ENCODE data around the gene DPM3.
"Not testable (repeated sequence)": the region's sequence is repeated elsewhere in the genome, so short reads cannot be mapped to it uniquely, and the experiment has no call there.

Gene DPM3, protein sequence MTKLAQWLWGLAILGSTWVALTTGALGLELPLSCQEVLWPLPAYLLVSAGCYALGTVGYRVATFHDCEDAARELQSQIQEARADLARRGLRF

DNA sequence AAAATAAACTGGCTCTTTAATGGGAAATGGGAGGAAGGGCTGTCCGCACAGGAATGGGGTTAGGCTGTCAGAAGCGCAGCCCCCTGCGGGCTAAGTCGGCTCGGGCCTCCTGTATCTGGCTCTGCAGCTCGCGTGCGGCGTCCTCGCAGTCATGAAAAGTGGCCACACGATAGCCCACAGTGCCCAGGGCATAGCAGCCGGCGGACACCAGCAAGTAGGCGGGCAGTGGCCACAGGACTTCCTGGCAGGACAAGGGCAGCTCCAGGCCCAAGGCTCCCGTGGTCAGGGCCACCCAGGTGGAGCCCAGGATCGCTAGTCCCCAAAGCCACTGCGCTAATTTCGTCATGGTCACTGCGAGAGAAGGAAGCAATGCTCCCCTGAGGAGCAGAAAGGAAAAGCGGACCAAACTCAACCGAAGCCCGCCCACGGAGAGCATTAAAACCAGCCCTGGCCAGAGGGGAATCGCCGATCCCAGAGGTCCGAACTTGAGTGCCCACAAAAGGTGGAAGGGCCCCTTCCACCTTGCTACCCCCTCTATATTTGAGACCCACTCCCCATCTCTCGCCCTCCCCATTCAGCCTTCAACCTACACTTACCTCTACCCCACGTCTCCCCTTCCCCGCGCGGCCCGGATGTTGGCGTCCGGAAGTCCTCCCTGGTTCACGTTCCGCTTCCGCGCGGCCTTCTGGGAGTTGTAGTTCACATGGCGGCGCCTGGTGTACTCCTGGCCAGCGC lies at the start of gene DPM3:
DPM3 (minus strand) TSS at position 637 of the 735 bp plus-strand sequence; CDS start at position 346, 291 bp downstream.
- peak; percentile 91 for DNase-seq

DNA sequence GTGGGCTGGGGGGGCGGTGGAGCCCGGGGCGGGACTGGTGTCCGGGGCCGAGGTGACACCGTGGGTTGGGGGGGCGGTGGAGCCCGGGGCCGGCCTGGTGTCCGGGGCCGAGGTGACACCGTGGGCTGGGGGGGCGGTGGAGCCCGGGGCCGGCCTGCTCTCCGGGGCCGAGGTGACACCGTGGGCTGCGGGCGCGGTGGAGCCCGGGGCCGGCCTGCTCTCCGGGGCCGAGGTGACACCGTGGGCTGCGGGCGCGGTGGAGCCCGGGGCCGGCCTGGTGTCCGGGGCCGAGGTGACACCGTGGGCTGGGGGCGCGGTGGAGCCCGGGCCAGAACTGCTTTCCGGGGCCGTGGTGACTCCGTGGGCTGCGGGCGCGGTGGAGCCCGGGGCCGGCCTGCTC lies 49.6 kb upstream of the DPM3 start:
- not testable (repeated sequence) for DNase-seq

DNA sequence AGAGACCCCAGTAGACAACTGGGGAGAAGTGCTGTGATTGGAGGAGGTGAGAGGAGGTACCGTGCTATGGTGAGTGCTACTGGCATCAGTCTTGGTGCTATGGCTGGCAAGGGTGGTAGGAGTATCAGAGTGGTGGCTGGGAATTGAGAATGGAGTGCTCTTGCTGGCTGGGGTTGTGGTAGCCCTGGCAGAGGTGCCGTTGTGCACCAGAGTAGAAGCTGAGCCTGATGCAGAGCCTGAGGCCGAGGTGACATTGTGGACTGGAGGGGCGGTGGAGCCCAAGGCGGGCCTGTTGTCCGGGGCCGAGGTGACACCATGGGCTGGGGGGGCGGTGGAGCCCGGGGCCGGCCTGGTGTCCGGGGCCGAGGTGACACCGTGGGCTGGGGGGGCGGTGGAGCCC lies 47.9 kb upstream of the DPM3 start:
- DNase-seq: no peak

DNA sequence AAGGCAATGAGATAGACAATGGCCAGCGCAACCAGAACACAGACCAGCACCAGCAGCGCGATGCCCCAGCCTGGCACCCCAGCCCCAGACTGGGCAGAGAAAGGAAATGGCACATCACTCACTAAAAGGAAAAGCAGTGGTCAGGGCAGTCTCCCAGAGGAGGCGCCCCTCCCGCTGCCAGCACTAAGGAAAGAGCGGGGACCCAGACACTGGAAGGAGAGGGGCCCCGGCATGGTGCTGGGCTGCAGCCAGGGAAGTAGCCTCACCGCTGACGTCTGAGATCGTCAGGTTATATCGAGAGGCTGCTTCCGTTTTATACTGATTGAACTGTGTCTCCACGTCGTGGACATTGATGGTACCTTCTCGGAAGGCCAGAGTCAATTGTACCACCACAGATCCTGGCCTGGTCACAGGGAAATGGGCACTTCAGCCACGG lies 47.1 kb upstream of the DPM3 start:
- DNase-seq: no peak

DNA sequence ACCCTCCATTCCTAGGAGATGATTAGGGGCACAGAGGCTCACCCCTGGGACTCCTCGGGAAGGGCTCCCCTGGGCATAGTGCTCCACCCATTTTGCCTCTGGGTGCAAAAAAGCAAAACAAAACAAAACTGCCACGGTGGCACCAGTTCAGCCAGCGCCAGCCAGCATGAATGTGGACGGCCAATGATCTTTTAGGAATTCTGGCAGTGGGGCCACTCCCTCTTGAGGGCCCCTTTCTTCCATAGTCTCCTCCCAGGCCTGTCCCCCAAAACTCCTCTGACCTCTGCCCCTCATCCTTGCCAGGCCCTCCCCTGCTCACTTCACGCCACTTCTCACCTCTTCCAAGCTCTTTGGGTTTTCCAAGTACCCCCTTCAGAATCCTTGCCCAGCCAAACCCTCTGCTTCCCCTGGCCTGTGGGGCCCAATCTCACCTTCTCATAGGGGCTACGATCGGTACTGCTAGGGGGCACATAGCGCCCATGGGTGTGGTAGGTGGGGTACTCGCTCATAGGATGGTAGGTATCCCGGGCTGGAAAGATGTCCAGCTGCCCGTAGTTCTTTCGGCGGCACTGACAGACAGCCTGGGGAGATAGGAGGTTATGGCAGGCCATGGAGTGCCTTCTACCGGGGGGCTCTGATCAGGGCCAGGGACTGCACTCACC lies 46.6 kb upstream of the DPM3 start:
- no peak for DNase-seq

DNA sequence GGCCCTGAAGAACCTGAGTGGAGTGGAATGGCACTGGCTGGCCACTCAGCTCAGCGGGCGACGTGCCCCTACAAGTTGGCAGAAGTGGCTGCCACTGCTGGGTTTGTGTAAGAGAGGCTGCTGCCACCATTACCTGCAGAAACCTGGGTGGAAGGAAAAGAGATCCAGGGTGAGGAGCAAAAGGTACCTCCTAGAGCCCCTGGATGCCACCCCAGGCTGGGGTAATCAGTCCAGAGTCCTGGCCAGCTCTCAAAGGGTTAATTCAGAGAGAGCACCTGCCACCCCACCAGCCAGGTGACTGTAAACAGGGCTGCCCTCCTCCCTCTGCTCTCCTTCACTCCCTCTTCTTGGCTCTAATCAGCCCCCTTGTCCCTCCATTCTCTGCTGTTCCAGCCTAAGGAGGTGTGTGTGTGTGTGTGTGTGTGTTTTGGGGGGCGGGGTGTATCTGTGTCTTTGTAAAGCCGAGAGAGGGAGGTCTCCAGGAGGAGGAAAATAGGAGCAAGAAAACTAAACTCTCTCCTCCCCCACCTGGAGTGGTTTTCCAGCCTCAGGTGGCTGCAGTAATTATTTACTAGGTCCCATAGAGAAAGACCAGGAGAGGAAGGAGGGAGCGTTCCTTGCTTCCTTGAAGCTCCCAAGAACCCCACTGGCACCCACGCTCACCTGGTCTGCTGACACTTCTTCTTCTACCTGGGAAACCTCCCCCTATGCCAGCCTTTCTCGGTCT lies 45.9 kb upstream of the DPM3 start:
- no peak for DNase-seq

DNA sequence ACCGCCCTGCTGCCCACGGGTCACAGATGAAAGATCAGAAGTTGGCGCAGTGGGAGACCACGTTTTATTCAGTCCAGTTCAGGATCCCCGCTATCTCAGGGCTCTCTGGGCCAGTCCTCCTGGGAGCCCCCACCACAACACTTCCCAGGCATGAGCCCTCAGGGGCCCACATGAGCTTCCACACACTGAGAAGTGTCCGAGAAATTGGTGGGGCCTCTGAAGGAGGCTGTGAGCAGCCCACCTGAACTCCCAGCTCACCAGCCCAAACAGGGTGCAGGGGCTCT lies 45.4 kb upstream of the DPM3 start:
- DNase-seq: no peak

DNA sequence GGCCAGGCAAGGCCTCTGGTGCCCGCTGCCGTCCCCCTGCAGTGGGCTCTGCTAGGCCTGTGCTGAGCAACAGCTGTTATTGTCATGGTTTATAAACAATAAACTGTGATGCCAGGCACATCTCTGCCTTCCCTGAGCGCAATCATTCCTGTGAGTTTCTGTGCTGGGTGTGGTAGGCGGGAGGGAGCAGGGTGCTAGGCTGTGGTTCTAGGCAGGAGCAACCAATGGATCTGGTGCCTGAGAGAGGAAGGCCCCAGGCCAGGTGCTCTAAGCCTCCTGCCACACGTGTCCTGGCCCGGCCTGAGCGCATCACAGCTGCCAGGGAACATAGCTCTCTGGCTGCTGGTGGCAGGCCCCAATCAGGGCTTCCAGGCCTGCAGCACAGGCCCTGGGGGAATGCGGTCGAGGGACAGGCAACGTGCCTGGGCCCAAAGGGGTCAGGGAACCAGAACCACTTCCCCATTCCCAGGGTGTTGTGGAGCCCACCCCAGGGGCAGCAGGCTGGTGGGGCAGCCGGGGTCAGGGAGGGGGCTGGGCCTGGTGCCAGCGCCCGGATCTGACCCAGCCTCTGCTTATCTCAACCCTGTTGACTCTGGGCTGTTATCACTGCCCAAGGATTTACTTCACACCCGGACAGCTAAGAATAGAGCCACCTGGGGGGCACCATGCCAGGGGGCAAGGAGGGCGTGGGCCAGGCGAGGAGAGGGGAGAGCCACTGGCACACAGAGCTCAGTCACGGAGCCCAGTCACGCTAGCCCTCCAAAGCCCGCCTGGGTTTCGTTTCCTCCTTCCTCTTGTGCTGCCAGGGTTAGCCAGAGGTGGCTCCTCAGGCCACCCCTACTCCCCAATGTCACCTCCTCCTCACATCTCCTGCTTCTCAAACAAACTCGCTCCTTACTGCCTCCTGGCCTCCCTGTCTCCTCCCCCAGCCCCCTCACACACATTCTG lies 44.8 kb upstream of the DPM3 start:
- no peak for DNase-seq

DNA sequence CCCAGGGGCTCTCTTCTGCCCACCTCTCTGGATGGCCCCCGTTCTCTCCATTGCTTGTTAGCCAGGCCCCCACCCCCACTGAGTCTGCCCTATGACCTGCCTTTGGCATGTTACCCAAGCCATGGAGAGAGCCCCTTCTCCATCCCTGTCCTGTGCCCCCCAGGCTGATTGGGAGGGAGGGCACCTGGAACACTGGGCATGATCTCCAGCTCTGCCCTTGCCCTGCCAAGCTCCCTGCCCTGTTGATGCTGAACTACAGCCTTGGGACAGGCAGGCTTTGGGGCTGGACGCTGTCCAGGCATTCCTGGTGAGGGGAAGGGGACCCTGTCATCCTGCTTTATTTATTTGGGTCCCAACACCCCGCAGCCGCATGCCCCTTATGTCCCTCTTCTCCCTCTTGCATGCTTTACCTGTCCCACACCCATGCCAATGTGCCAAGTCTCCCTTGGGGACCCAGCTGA lies 44.0 kb upstream of the DPM3 start:
- DNase-seq: no peak

DNA sequence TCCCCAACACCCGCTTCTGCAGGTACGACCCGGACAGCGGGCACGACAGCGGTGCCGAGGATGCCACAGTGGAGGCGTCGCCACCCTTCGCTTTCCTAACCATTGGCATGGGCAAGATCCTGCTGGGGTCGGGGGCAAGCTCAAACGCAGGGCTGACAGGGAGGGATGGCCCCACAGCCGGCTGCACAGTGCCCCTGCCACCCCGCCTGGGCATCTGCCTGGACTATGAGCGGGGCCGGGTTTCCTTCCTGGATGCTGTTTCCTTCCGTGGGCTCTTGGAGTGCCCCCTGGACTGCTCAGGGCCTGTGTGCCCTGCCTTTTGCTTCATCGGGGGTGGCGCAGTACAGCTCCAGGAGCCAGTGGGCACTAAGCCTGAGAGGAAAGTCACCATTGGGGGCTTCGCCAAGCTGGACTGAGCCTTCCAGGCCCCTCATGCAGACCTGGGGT lies 43.5 kb upstream of the DPM3 start:
- no peak for DNase-seq

DNA sequence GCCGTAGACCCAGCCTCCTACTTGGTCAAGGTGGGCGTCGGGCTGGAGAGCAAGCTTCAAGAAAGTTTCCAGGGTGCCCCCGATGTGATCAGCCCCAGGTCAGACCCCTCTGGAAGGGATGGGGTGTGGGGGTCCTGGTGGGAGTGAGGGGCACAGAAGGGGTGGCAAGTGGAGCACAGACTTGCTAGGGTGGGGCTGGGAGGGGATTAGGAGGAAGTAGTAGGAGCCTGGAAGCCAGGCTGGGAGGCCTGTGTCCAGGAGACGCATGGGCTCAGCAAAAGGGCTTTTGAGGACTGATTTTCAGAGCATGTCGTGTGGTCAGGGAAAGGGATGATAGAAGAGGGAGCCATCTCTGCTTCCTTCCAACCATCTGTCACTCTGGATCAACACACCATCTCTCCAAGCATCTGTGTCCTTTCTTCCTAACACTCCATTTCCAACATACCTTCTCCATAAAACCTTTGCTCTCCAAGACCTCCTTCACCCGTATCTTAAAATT lies 41.8 kb upstream of the DPM3 start:
- DNase-seq: no peak

DNA sequence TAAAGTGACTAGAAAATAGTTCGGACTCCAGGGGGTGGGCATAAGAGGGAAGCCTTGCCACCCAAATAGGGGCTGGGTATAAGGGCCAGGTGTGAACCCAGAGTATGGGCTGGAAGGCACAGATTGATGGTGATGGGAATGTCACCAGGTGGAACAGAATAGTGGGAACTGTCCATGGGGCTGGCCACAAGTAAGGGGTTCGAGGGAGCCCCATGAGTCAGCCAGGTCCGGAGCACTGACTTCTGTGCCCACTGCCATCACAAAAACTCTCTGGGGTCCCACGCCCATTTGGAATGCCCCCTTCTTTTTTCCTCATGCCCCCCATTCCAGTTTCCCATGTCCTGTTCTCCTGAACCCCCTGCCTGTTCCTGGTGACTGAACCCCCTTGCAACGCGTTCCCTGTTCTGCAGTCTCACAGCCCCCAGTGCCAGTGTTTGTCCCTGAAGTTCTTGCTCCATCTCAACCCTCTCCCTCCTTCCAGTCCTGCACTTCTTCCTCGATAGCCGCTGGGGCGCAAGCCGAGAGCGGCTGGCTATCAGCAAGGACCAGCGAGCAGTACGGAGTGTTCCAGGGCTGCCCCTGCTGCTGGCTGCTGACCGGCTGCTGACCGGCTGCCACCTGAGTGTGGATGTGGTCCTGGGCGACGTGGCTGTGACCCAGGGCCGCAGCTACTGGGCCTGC lies 41.2 kb upstream of the DPM3 start:
- no peak for DNase-seq

DNA sequence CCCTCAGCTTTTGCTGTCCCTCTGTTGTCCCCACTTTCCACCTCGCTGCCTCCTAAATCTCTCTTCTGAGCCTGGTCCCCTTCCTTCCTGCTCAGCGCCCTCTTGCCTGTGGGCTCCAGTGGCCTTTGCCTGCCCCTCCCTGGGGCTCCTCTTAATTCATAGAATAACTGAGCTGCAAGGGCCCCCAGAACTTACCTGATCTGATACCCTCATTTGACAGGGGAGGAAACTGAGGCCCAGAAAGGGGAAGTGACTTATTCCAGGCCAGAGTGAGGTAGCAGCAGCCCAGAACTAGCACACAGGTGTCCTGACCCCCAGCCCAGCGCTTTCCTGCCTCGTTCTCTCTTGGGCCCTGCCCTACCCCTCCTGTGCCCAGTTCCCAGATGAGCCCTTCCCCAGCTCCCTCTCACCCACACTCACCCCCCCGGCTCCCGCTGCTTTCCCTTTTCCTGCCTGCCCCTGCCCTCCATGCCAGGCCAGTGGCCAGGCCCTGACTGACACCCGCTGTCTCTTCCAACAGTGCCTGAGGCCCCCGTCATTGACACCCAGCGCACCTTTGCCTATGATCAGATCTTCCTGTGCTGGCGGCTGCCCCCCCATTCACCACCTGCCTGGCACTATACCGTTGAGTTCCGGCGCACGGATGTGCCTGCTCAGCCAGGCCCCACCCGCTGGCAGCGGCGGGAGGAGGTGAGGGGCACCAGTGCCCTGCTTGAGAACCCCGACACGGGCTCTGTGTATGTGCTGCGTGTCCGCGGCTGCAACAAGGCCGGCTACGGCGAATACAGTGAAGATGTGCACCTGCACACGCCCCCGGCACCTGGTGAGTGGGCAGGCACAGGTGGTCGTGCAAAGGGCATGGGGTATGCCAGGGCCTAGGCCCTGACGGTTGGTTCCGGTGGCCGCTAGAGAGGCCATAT lies 39.0 kb upstream of the DPM3 start:
- no peak for DNase-seq

DNA sequence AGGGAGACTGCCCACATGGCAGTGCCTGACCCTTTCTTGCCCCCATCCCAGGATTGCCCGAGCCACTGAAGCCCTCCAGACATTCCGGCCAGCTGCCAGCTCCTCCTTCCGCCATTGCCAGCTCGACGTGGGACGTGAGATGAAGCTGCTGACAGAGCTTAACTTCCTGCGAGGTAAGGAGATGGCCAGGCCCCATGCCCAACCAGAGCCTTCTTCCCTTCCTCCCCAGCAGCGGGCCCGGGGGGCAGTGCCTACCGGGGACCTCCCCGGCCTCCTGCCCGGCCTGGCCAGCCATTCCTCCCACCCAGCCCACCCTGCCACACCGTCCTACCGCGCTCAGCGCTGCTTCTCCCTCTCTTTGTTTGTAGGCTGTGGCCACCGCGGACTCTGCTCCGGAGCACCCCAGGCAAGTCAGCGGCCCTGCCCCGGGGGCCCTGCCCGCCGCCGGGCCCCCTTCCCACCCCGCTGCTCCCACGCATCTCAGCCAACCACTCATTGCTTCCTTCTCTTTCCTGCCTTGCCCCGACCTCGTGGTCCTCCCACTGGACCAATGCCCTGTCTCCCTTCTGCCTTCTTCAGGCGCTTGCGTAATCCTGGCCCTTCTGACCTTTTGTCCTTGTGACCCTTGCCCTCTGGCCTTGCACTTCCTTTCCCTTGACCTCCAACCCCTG lies 38.2 kb upstream of the DPM3 start:
- DNase-seq: no peak

DNA sequence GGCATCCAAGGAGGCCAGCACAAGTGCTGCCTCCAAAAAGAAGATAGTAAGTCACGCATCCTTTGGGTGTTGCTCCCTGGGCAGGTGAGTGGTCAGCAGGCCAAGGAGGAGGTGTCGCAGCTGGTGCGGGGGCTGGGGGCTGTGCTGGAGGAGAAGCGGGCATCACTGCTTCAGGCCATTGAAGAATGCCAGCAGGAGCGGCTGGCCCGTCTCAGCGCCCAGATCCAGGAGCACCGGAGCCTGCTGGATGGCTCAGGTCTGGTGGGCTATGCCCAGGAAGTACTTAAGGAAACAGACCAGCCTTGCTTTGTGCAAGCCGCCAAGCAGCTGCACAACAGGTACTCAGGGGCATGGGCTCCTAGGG lies 37.6 kb upstream of the DPM3 start:
- DNase-seq: no peak

DNA sequence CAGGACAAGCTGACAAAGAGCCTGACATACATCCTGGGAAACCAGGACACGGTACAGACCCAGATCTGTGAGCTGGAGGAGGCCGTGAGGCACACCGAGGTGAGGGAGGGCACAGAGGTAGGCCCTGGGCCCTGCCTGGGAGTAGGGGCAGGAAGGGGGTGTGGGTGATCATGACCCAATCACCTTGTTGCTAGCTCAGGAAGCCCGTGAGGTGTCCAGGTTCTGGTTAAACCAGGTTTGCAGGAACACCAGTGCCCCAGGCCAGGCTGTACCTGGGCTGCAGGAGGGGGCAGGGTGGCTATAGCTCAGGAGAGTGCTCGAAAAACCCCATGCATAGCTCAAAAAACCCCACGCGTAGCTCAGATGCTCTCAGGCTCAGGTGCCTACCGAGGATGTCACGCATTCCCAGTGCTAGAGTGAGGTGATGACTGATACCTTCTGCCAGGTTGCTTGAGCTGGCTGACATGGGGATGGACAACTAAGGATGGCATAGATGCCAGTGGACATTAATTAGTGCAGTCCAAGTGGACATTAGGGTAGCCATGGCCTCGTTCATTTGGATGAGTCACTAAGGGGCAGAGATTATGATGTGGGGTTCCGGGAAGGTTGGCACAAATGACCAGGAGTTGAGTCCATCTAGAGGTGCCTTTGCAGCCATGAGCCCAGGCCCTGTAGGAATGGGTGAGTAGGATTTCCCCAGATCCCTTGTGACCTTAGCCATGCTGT lies 37.0 kb upstream of the DPM3 start:
- no peak for DNase-seq

DNA sequence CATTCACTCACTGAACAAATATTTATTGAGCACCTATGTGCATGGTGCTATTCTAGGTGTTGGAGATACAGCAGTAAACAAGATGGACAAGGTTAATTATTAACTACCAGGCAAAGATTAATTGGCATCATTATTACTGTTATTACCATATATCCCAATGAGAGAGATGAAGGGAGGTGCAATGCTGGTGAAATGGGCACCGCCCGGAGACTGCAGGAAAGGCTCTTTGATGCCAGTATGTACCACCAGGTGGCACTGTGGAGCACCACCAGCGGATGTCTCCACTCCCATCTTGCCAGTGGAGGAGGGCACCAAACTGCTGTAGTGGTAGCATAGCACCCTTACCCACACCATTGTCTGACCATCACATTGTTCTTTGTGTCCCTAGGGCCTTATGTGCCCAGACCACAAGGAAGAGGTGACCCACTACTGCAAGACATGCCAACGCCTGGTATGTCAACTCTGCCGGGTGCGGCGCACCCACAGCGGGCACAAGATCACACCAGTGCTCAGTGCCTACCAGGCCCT lies 36.3 kb upstream of the DPM3 start:
- peak; percentile 86 for DNase-seq

DNA sequence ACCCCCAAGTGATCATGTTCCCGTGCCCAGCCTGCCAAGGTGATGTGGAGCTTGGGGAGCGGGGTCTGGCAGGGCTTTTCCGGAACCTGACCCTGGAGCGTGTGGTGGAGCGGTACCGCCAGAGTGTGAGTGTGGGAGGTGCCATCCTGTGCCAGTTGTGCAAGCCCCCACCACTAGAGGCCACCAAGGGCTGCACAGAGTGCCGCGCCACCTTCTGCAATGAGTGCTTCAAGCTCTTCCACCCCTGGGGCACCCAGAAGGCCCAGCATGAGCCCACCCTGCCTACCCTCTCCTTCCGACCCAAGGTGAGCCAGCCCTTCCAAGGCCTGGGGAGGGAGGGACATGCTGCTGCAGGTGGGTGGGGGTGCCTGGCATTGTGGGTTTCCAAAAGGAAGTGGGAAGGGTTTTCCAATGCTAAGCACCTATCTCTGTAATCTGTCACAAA lies 35.6 kb upstream of the DPM3 start:
- DNase-seq: no peak

DNA sequence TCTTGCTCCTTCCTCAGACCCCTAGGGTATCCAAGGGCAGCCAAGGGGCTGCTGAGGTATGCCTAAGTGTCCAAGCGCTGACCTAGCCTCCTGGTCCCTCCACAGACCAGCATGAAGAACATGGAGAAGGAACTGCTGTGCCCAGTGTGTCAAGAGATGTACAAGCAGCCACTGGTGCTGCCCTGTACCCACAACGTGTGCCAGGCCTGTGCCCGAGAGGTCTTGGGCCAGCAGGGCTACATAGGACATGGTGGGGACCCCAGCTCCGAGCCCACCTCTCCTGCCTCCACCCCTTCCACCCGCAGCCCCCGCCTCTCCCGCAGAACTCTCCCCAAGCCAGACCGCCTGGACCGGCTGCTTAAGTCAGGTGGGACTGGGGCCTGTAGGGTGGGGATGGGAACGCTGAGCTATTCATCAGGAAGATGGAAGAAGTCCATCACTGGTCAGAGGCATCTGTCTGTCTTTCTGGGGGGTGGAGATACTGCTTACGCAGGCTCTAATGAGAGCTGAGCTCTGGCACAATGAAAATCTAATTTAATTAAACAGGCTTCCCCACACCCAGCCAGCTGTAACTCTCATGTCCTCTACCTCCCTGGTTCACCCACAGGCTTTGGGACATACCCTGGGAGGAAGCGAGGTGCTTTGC lies 35.1 kb upstream of the DPM3 start:
- no peak for DNase-seq

All from activated CD8-positive, alpha-beta memory T cell treated with anti-CD3 and anti-CD28 coated beads, Interleukin-2, amount 50 U/mL, for 4 hours (primary cell).